ENCODE data around the gene SCGN.

Gene SCGN

GRCh38 chr6:25686856-25687255, 34.8 kb downstream of the SCGN start:
- TF ChIP-seq FOXP2 (optimal IDR thresholded peaks at IDR 0.05; ENCODE audit: borderline replicate concordance, extremely low read depth, extremely low read length, insufficient read depth) (no peak), SIN3A (IDR thresholded peaks at IDR 0.05; ENCODE audit: borderline replicate concordance, insufficient read depth, low read length) (no peak), REST (IDR thresholded peaks at IDR 0.05; ENCODE audit: insufficient read depth in 1 of 2, low read depth in 2 of 2, low read length in 2 of 2) (no peak), POLR2AphosphoS5 (IDR thresholded peaks at IDR 0.05; ENCODE audit: low read depth, low read length) (no peak), TAF1 (IDR thresholded peaks at IDR 0.05; ENCODE audit: borderline replicate concordance, insufficient read depth, low read length) (no peak)

GRCh38 chr6:25689966-25690365, 38.0 kb downstream of the SCGN start:
- no peak for TF ChIP-seq SIN3A (IDR thresholded peaks at IDR 0.05; ENCODE audit: borderline replicate concordance, insufficient read depth, low read length)
- no peak for TF ChIP-seq REST (IDR thresholded peaks at IDR 0.05; ENCODE audit: insufficient read depth in 1 of 2, low read depth in 2 of 2, low read length in 2 of 2)
- TF ChIP-seq TAF1 (IDR thresholded peaks at IDR 0.05; ENCODE audit: borderline replicate concordance, insufficient read depth, low read length), result no peak
- TF ChIP-seq POLR2AphosphoS5 (IDR thresholded peaks at IDR 0.05; ENCODE audit: low read depth, low read length), result no peak
- no peak for TF ChIP-seq FOXP2 (optimal IDR thresholded peaks at IDR 0.05; ENCODE audit: borderline replicate concordance, extremely low read depth, extremely low read length, insufficient read depth)

DNA sequence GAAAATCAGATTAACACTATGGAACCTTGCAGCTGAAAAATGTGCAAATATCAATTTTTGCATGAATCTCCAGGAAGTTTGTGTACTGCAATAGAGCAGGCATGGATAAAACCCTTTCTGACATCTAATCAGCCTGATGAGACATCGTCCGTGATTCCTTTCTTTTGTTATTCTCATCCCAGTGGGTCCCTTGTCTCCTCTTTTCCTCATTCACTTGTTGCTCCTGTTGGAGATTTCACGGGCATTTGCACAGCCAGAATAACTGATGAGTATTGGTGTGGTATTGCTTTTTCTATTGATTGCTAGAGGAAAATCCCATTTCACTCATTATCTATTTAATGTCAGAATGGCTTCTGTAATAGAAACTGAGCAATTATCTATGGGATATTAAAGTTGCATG, 39.9 kb downstream of the SCGN start:
- TF ChIP-seq REST (IDR thresholded peaks at IDR 0.05; ENCODE audit: insufficient read depth in 1 of 2, low read depth in 2 of 2, low read length in 2 of 2) (no peak), POLR2AphosphoS5 (IDR thresholded peaks at IDR 0.05; ENCODE audit: low read depth, low read length) (no peak), TAF1 (IDR thresholded peaks at IDR 0.05; ENCODE audit: borderline replicate concordance, insufficient read depth, low read length) (no peak), FOXP2 (optimal IDR thresholded peaks at IDR 0.05; ENCODE audit: borderline replicate concordance, extremely low read depth, extremely low read length, insufficient read depth) (no peak), SIN3A (IDR thresholded peaks at IDR 0.05; ENCODE audit: borderline replicate concordance, insufficient read depth, low read length) (no peak)

GRCh38 chr6:25692472-25692871, 40.5 kb downstream of the SCGN start:
- no peak for TF ChIP-seq SIN3A (IDR thresholded peaks at IDR 0.05; ENCODE audit: borderline replicate concordance, insufficient read depth, low read length)
- no peak for TF ChIP-seq FOXP2 (optimal IDR thresholded peaks at IDR 0.05; ENCODE audit: borderline replicate concordance, extremely low read depth, extremely low read length, insufficient read depth)
- no peak for TF ChIP-seq TAF1 (IDR thresholded peaks at IDR 0.05; ENCODE audit: borderline replicate concordance, insufficient read depth, low read length)
- no peak for TF ChIP-seq REST (IDR thresholded peaks at IDR 0.05; ENCODE audit: insufficient read depth in 1 of 2, low read depth in 2 of 2, low read length in 2 of 2)
- TF ChIP-seq POLR2AphosphoS5 (IDR thresholded peaks at IDR 0.05; ENCODE audit: low read depth, low read length), result no peak

- TF ChIP-seq TAF1 (IDR thresholded peaks at IDR 0.05; ENCODE audit: borderline replicate concordance, insufficient read depth, low read length), result no peak
- TF ChIP-seq POLR2AphosphoS5 (IDR thresholded peaks at IDR 0.05; ENCODE audit: low read depth, low read length), result no peak
- no peak for TF ChIP-seq SIN3A (IDR thresholded peaks at IDR 0.05; ENCODE audit: borderline replicate concordance, insufficient read depth, low read length)
- TF ChIP-seq REST (IDR thresholded peaks at IDR 0.05; ENCODE audit: insufficient read depth in 1 of 2, low read depth in 2 of 2, low read length in 2 of 2), result no peak
- no peak for TF ChIP-seq FOXP2 (optimal IDR thresholded peaks at IDR 0.05; ENCODE audit: borderline replicate concordance, extremely low read depth, extremely low read length, insufficient read depth)
These were observed 42.4 kb downstream of the SCGN start for GRCh38 chr6:25694366-25694765.

Data from PFSK-1 (cell line).